Measurements from ENCODE around the gene CTNND2.

CTNND2 gene

GRCh38 chr5:11040345-11040744 lies 863.9 kb downstream of the CTNND2 start:
- Histone ChIP-seq H3K36me3 (ENCODE audit: control insufficient read depth in 2 of 2, insufficient read depth in 1 of 2, low read length in 2 of 2) (no peaks in the 10 kb centered on the region), H3K9me3 (ENCODE audit: control insufficient read depth, insufficient read depth, low read depth, low read length) (no peaks in the 10 kb centered on the region), H3K4me1 (ENCODE audit: control insufficient read depth, insufficient read depth, low read length) (no peaks in the 10 kb centered on the region), H3K27ac (ENCODE audit: extremely low read depth, low read depth, low read length) (no peak overlapping the region), H3K4me3 (ENCODE audit: low read depth, low read length) (no peak overlapping the region)
- POLR2A ChIA-PET = no interaction called here
- CTCF ChIA-PET = interaction anchor here (0.9 kb wide), 1 partner anchor 36 kb away, joined by 4 read pairs; no protein-coding TSS in a partner anchor
- TF ChIP-seq MYNN (tag by site-specific recombination; IDR thresholded peaks at IDR 0.05; ENCODE audit: borderline replicate concordance) = no peak
- TF ChIP-seq ZNF16 (tag by site-specific recombination; IDR thresholded peaks at IDR 0.05; ENCODE audit: low read depth) = no peak
- no peak for TF ChIP-seq ZNF76 (tag by site-specific recombination; IDR thresholded peaks at IDR 0.05; ENCODE audit: borderline replicate concordance, low read depth)
- TF ChIP-seq PRDM4 (tag by site-specific recombination; IDR thresholded peaks at IDR 0.05) = no peak
- TF ChIP-seq ZNF610 (tag by site-specific recombination; IDR thresholded peaks at IDR 0.05; ENCODE audit: borderline replicate concordance) = no peak
- TF ChIP-seq ZNF221 (tag by site-specific recombination; IDR thresholded peaks at IDR 0.05; ENCODE audit: borderline replicate concordance) = no peak
- no peak for TF ChIP-seq ZEB2 (tag by site-specific recombination; IDR thresholded peaks at IDR 0.05)
- no peak for TF ChIP-seq ZNF830 (tag by site-specific recombination; IDR thresholded peaks at IDR 0.05; ENCODE audit: low read depth)
- no peak for TF ChIP-seq ATF2 (tag by site-specific recombination; IDR thresholded peaks at IDR 0.05; ENCODE audit: low read depth)
- TF ChIP-seq ZNF133 (tag by site-specific recombination; IDR thresholded peaks at IDR 0.05) = no peak
- no peak for TF ChIP-seq HOXC10 (CRISPR knock-in tag; IDR thresholded peaks at IDR 0.05)
- no peak for TF ChIP-seq ZSCAN5A (tag by site-specific recombination; IDR thresholded peaks at IDR 0.05)

- no peaks in the 10 kb centered on the region for H3K9me3 ChIP-seq (ENCODE audit: control insufficient read depth, insufficient read depth, low read depth, low read length)
- no peaks in the 10 kb centered on the region for H3K4me1 ChIP-seq (ENCODE audit: control insufficient read depth, insufficient read depth, low read length)
- ChIA-PET CTCF (interaction anchor here (1.5 kb wide), 2 partner anchors 51 to 348 kb away, joined by 3 to 4 read pairs; no protein-coding TSS in a partner anchor), POLR2A (no interaction called here)
- H3K4me3 ChIP-seq (ENCODE audit: low read depth, low read length) = no peak overlapping the region
- TF ChIP-seq ZNF324 (tag by site-specific recombination; IDR thresholded peaks at IDR 0.05) (no peak), ZNF530 (tag by site-specific recombination; IDR thresholded peaks at IDR 0.05; ENCODE audit: low read depth) (no peak), ZNF488 (tag by site-specific recombination; IDR thresholded peaks at IDR 0.05) (no peak)
- H3K36me3 ChIP-seq (ENCODE audit: control insufficient read depth in 2 of 2, insufficient read depth in 1 of 2, low read length in 2 of 2) = no peaks in the 10 kb centered on the region
- no peak overlapping the region for H3K27ac ChIP-seq (ENCODE audit: extremely low read depth, low read depth, low read length)
These were observed 865.5 kb downstream of the CTNND2 start for GRCh38 chr5:11038772-11039171.

GRCh38 chr5:11037941-11038340 lies 866.3 kb downstream of the CTNND2 start:
- ChIA-PET CTCF (interaction anchor here (1.5 kb wide), 1 partner anchor 348 kb away, joined by 3 read pairs; no protein-coding TSS in a partner anchor), POLR2A (no interaction called here)
- H3K36me3 ChIP-seq (ENCODE audit: control insufficient read depth in 2 of 2, insufficient read depth in 1 of 2, low read length in 2 of 2) = no peaks in the 10 kb centered on the region
- no peaks in the 10 kb centered on the region for H3K4me1 ChIP-seq (ENCODE audit: control insufficient read depth, insufficient read depth, low read length)
- H3K9me3 ChIP-seq (ENCODE audit: control insufficient read depth, insufficient read depth, low read depth, low read length) = no peaks in the 10 kb centered on the region
- no peak for TF ChIP-seq GLIS1 (tag by site-specific recombination; IDR thresholded peaks at IDR 0.05)
- no peak for TF ChIP-seq ZSCAN18 (tag by site-specific recombination; IDR thresholded peaks at IDR 0.05)
- TF ChIP-seq ZFP3 (tag by site-specific recombination; IDR thresholded peaks at IDR 0.05; ENCODE audit: low read depth) = no peak
- TF ChIP-seq ZFP37 (tag by site-specific recombination; IDR thresholded peaks at IDR 0.05) = no peak
- no peak overlapping the region for H3K27ac ChIP-seq (ENCODE audit: extremely low read depth, low read depth, low read length)
- no peak overlapping the region for H3K4me3 ChIP-seq (ENCODE audit: low read depth, low read length)
